GM21528 (cell line): ENCODE data around the gene JAG2.

Source experiments
- ATAC-seq: cut with Tn5 transposase; IDR thresholded peaks from one replicate; pipeline ENCODE4 v1.9.1; 2021; ENCODE audit warnings: mild to moderate bottlenecking, moderate library complexity; ENCODE audit not compliant: unreplicated experiment, low FRiP score

The JAG2 gene

GRCh38 chr14:105185001-105185400, 16.4 kb upstream of the JAG2 start:
- ATAC-seq: no peak

DNA sequence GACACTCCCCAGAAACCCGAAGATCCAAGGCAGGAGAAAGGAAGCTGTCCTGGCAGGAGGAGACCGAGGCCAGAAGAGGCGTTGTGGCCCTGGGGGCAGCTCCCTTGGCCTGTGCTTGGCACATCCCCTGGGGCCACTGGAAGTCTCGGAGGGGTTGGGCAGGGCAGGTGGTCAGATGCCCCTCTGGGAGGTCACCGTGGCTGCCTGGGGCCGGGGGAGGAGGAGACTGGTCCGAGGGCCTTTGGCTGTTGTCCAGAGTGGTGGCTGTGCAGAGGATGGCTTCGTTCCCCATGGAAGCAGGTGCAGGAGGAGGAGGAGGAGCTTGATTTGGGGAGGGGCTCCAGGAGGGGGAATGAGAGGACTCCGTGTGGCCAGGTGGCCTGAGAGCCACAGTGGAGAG, 15.9 kb upstream of the JAG2 start:
- no peak for ATAC-seq

- ATAC-seq: no peak
These were observed 13.9 kb upstream of the JAG2 start for GRCh38 chr14:105182296-105183020.

- peak; percentile 7 for ATAC-seq
These were observed 13.1 kb upstream of the JAG2 start for GRCh38 chr14:105181549-105182295.

- peak; percentile 45 for ATAC-seq
These were observed 12.3 kb upstream of the JAG2 start, which contains the start of gene NUDT14 for GRCh38 chr14:105180592-105181548. Gene NUDT14, minus strand, starts transcription at chr14:105181312. Its CDS starts 103 bp downstream, at chr14:105181209.

DNA sequence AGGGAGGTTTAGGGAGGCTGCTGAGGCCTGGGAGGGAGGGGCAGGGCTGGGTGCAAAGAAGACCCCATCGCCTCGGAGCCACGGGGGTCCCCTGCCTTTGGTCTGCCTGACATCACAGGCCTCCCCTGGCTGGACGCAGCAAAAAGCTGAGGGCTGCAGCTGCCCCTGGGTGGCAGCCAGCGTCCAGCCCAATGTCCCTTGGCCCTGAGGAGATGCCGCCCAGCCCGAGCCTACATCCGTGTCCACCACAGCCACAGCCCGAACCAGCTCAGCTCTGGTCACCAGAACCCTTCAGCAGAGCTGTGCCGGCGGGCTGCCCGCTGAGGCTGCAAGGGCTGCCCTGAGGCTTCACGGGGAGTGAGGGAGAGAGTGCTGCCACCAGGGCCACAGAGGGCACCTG, 10.6 kb upstream of the JAG2 start:
- no peak for ATAC-seq

DNA sequence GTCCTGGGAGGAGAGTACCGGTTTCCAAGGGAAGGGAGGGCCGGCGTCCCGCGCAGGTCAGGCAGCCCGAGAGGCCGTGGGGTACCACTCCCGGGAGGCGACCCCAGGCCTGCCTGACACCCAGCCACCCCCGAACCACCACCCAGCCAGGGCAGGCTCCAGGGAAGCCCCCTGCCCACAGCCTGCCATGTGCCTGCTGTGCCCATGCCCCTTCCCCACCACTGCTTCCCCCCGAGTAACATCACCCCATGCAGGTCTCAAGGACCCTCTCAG, 10.2 kb upstream of the JAG2 start:
- ATAC-seq: no peak

DNA sequence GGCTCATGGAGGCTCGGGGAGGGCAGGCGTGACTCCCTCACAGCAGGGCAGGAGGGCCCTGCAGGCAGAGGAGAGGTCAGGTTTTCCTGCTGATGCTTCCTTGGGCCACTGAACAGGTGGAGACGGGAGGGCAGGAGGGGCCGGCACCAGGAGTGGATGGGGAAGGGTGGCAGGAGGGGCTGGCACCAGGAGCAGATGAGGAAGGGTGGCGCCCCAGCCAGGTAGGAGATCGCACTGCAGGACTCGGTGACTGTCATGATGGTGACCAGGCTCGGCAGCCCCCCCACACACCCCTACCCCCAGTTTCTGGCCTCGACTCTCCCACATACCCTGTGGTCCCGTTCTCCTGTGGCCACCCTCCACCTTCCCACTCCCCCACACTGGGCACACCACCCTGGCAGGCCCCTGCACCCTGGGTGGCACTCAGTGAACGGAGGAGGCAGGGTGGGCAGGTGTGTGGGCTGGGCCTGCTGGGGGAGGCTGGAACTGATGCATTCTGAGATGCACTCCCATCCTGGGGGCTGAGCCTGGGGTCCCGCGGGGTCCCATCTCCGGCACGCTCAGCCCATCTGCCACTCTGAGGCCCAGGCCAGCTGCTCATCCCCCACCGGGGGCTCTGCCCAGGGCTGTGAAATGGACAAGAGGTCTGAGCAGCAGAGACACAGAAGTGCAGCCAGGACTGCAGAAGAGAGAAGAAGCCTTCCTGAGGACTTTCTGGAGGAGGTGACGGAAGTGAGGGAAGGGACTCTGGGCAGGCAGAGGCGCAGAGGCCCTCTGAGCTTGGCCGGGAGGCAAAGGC, 9.7 kb upstream of the JAG2 start:
- no peak for ATAC-seq

GRCh38 chr14:105177082-105177481, 8.5 kb upstream of the JAG2 start:
- no peak for ATAC-seq

GRCh38 chr14:105176513-105176912, 7.9 kb upstream of the JAG2 start:
- ATAC-seq: no peak

DNA sequence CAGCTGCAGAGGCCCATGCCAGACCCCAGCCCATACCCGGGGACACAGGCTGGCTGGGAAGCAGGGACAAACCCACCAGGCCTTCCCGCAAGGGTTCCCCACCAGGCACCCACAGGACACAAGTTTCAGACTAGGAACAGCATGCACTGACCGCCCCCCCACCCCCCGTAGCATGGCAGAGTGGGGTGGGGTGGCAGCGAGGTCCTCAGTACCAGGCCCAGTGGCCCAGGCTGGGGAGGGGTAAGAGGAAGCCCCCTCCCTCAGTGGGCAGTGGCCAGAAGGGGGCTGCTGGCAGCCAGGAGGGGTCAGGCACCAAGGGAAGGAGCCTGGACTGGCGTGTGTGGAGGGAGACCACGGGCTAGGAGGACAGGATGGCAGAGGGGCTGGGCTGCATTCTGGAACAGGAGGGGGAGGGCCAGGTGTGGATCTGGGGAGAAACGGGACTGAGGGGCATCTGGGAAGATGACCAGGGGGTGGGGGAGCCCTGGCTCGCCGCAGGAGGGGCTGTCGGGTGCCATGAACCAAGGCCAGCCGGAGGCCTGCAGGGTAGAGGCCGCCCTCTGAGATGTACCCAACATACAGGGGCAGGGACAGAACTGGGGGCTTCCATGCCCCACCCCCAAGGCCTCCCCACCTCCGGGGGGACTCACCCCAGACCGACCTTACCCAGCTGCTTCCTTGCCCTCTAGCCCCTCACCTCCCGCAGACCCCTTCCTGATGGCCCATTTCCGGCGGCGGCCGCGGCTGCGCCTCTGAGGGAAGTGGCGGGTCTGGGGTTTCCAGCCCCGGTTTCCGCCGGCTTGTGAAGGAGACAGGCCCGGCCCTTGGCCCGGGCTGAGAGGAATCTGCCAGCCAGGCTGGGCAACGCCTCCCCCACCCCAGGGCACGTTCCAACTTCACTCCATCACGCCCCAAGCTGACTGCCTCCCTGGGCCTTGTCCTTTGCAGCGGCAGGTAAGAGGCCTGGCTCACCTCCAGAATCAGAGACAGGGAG, 5.6 kb upstream of the JAG2 start:
- no peak for ATAC-seq

- ATAC-seq: no peak
These were observed 4.6 kb upstream of the JAG2 start for GRCh38 chr14:105173145-105173544.

- no peak for ATAC-seq
These were observed 3.9 kb upstream of the JAG2 start for GRCh38 chr14:105172476-105172875.

DNA sequence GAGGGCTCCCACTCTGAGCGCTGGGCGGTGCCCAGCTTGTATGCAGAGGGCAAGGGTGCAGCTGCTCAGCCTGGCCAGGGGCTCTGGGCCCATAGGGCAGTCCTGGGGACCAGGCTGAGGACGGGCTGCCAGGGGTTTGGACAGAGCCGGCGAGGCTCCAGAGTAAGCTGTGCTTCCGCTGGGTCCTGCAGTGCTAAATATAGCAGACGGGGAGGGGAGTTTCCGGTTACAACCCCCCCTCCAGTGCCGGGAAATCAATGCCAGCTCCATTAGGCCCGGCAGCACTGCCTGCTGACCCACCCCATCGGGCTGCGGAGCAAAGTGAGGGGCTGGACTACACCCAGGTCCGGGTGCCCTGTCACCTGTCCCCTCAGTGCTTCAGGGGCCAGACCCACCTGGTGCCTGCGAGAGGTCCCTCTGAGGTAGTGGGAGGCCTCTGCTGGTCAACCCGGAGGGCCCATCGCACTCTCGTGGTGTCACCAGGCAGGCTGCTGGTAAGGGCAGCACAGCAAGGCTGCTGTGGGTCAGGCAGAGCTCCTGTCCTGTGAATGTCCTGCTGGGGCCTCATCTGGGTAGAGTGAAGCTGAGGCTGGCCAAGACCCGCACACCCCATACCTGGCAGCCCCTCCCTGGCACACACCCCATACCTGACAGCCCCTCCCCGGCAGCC, 2.6 kb upstream of the JAG2 start:
- no peak for ATAC-seq

DNA sequence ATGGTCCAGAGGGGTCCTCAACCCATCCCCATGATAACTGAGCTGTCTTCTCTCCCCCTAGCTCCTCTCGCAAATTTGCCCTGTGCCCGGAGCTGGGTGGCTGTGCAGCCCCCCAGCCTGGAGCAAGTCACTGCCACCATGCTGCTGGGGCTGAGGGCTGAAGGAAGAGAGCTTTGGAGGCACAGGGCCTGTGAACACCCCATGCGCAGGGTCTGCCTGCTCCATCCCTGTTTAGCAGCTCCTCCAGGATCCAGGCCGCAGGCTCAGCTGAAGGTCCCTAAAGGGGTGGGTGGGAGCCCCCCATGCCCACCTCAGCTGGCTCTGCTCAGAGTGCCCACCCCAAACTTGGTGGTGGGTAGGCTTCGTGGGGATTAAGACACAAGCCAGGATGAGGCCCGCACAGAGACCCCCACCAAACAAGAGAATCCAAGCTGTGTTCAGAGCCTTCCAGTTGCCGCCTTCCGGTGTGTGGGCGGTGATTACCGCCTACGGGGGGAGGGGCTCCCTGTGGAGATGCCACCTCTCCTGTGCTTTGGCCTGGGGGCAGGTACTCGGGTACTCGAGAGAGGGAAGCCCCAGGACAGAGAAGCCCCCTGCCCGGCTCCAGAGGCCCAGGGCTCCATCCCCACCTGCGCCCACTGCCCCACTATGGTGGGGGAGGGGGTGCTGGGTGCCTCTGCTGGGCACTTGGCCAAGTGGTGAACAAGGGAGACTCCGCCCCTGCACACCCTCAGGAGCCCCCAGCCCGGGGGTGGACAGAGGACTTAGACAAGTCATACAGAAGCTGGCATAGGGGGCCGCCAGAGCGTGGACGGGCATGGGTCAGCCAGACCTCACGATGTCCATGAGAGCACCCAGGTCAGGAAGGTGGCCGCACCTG, 1.4 kb upstream of the JAG2 start:
- ATAC-seq: no peak

GRCh38 chr14:105168979-105169507, 467 bp upstream of the JAG2 start:
- ATAC-seq: no peak

DNA sequence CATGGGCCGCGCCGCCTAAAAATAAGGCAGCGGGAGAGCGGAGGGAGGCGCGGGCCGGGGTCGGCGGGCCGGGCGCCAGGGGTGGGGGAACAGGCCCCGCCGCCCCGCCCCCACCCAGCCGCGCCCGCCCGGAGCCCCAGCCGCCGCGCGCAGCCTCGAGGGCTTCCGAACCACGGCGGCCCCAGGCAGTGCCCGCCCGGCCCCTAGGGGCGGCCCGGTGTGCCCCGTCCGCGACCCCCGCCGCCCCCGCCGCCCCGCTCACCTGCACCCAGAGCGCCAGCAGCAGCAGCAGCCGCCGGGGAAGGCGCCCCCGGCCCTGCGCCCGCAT, 519 bp downstream of the JAG2 start:
- no peak for ATAC-seq
